ENCODE data around the gene C1orf116.

The C1orf116 gene

DNA sequence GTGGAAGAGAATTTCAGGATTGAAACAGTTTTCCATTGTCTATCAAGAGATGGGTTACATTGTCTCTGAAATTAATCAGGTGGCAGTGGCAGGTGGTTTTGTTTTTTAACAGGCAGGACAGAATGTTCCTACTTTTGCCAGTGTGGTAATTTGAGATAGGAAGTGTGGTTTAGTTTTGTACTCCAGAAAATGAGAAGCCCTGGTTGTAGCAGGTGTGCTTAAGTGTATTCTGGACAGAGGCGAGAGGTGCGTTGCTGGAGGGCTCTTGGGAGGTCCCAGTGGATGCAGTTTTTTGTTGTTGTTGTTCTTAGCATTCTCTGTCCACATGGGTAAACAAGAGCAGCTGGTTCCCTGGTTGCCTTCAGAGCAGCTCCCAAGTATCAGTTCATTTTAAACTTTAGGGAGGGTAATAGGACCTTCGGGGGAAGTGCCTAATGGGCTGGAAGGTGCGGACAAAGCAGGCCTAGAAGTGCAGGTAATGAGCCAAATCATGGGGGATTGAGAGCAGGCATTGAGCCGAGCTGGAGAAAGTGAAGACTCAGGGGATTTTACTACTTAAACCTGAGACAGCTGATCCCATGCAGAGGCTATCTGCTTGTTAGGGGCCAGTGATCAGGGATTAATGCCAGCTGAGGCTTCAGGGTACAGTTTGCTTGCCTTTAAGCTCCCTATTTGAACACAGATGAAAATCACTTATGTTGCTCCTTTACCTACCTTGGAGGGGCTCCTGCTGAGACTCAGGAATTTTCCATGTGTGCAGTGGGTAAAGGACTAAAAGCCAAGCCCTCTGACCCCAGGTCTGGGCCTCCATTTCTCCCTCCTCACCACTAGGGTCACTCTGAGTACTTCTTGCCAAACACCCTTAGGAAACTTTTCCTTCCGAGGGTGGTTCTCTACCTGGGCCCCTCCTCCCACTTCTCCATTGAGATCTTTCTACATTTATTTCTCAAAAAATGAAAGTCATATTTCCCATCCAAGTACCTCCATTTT, 26.6 kb upstream of the C1orf116 start:
- peak overlapping the region; percentile 18 to 49 for H3K4me3 ChIP-seq (ENCODE audit: low read depth in 1 of 2, low read length in 1 of 2)
- no peaks in the 10 kb centered on the region for H3K27me3 ChIP-seq
- TF ChIP-seq, protein P1, sequence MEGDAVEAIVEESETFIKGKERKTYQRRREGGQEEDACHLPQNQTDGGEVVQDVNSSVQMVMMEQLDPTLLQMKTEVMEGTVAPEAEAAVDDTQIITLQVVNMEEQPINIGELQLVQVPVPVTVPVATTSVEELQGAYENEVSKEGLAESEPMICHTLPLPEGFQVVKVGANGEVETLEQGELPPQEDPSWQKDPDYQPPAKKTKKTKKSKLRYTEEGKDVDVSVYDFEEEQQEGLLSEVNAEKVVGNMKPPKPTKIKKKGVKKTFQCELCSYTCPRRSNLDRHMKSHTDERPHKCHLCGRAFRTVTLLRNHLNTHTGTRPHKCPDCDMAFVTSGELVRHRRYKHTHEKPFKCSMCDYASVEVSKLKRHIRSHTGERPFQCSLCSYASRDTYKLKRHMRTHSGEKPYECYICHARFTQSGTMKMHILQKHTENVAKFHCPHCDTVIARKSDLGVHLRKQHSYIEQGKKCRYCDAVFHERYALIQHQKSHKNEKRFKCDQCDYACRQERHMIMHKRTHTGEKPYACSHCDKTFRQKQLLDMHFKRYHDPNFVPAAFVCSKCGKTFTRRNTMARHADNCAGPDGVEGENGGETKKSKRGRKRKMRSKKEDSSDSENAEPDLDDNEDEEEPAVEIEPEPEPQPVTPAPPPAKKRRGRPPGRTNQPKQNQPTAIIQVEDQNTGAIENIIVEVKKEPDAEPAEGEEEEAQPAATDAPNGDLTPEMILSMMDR (IDR thresholded peaks at IDR 0.05): no peak
- peaks cover 65 to 68% of the 10 kb centered on the region in 2 experiments for H3K4me1 ChIP-seq (ENCODE audit: control insufficient read depth in 1 of 2, insufficient read depth in 1 of 2, low read depth in 1 of 2, low read length in 1 of 2)
- peak overlapping the region; percentile 84 for H3K27ac ChIP-seq
- no peaks in the 10 kb centered on the region for H3K9me3 ChIP-seq
- peaks cover 31% of the 10 kb centered on the region for H3K36me3 ChIP-seq

DNA sequence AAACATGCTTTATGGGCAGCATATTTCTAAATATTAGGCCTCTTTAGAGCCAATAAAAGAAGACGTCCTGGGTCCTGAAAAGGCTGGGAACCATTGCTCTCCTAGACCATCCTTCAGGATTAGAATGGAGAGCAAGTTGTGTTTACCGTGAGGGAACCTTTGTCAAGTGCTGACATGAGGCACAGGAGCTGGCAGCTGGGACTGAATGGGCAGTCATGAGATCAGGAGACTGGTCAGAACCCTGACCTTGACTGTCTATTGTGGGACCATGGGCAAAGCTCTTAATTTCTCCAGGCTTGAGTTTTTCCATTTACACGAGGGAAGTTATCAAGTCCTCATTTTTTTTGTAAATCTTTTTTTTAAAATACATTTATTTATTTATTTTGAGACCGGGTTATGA, 25.7 kb upstream of the C1orf116 start:
- H3K27me3 ChIP-seq: no peaks in the 10 kb centered on the region
- TF ChIP-seq, protein P1 (IDR thresholded peaks at IDR 0.05): no peak
- peaks cover 21% of the 10 kb centered on the region for H3K36me3 ChIP-seq
- peaks cover 75 to 78% of the 10 kb centered on the region in 2 experiments for H3K4me1 ChIP-seq (ENCODE audit: control insufficient read depth in 1 of 2, insufficient read depth in 1 of 2, low read depth in 1 of 2, low read length in 1 of 2)
- peak overlapping the region; percentile 84 for H3K27ac ChIP-seq
- no peaks in the 10 kb centered on the region for H3K9me3 ChIP-seq
- H3K4me3 ChIP-seq (ENCODE audit: low read depth in 1 of 2, low read length in 1 of 2): no peak overlapping the region

DNA sequence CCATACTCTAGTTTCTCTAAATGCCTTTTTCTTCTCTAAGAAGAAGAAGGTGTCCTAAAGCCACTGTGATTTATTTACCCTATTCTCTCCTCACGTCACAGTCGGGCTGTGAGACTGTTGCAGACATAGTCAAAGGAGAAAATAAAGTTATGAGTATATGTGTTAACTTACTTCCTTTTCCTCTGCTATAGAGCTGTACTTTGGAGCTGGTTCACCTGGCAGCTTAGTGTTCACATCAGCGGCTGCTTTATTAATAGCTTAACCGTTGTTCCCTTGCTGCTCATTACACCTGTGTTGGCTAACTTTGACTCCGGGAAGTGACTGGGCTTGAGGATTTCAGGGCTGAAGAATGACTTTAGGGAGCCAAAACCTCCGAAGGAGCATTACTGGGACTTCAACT, 24.1 kb upstream of the C1orf116 start:
- TF ChIP-seq, protein P1 (IDR thresholded peaks at IDR 0.05): no peak
- Histone ChIP-seq H3K4me1 (ENCODE audit: control insufficient read depth in 1 of 2, insufficient read depth in 1 of 2, low read depth in 1 of 2, low read length in 1 of 2) (peaks cover 89 to 90% of the 10 kb centered on the region in 2 experiments), H3K9me3 (no peaks in the 10 kb centered on the region), H3K27me3 (no peaks in the 10 kb centered on the region), H3K36me3 (peaks cover 6% of the 10 kb centered on the region), H3K4me3 (ENCODE audit: low read depth in 1 of 2, low read length in 1 of 2) (peak overlapping the region in 1 of 2 experiments; percentile 12), H3K27ac (peak overlapping the region; percentile 92)

DNA sequence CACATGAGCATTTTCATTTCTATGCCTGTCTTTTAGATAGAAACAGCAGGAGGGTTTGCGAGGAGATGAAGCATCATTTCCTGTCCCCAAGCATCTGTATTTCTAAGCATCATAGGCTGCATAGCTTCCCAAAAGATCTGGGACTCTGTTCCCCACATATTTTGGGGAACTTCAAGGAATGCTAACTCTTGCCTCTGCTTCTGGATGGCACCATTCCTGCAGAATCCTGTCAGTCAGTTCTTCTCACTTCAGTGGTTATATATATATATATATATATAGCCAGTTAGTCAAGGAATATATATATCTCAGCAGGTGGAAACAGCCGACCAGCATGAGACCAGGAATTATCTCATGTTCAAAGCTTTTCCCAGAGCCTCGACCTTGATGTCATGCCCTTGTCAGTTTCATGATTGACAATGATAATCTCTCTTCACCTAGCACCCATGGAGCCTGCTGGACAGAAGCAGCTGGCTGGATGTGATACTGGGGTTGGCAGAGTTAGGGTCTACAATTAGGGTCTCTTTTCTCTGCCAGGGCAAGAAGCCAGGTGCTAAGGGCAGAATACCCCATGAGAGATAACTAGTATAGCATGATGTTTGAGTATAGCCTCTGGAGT, 22.9 kb upstream of the C1orf116 start:
- Histone ChIP-seq H3K27ac (peak overlapping the region; percentile 92), H3K27me3 (no peaks in the 10 kb centered on the region), H3K4me3 (ENCODE audit: low read depth in 1 of 2, low read length in 1 of 2) (peak overlapping the region; percentile 72 to 82), H3K9me3 (no peaks in the 10 kb centered on the region), H3K4me1 (ENCODE audit: control insufficient read depth in 1 of 2, insufficient read depth in 1 of 2, low read depth in 1 of 2, low read length in 1 of 2) (peaks cover 92 to 99% of the 10 kb centered on the region in 2 experiments), H3K36me3 (no peaks in the 10 kb centered on the region)
- TF ChIP-seq, protein P1 (IDR thresholded peaks at IDR 0.05): no peak

DNA sequence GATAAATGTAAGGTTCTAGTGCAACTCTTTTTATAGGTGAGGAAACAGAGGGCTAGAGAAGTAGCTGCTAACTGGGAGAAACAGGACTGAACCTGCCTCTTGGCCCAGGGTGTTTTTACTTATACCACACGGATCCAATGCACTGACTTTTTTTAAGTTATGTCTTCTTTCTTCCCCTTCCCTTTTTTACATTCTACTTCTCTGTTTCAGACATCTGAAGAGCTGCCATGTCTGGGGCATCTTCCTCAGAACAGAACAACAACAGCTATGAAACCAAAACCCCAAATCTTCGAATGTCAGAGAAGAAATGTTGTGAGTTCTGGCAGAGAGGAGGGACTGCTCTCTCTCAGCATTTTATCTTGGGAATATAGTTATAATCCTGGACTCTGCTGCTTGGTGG, 21.9 kb upstream of the C1orf116 start:
- Histone ChIP-seq H3K9me3 (no peaks in the 10 kb centered on the region), H3K27ac (peak overlapping the region; percentile 92), H3K27me3 (no peaks in the 10 kb centered on the region), H3K36me3 (peaks cover under 1% of the 10 kb centered on the region), H3K4me1 (ENCODE audit: control insufficient read depth in 1 of 2, insufficient read depth in 1 of 2, low read depth in 1 of 2, low read length in 1 of 2) (peaks cover 85 to 93% of the 10 kb centered on the region in 2 experiments), H3K4me3 (ENCODE audit: low read depth in 1 of 2, low read length in 1 of 2) (peak overlapping the region; percentile 72 to 82)
- TF ChIP-seq, protein P1 (IDR thresholded peaks at IDR 0.05): no peak

Data from neutrophil (primary cell).